ENCODE results near the gene TKT. TPM values are rescaled to one million over a fixed set of nuclear protein-coding genes. Genes with fewer than 3 reads are reported as not detected.
A peak's percentile ranks its signal among the peaks of the same experiment; 100 is the strongest.

Gene TKT
- total RNA-seq, 1 donor from 2014 or later = 154 TPM

DNA sequence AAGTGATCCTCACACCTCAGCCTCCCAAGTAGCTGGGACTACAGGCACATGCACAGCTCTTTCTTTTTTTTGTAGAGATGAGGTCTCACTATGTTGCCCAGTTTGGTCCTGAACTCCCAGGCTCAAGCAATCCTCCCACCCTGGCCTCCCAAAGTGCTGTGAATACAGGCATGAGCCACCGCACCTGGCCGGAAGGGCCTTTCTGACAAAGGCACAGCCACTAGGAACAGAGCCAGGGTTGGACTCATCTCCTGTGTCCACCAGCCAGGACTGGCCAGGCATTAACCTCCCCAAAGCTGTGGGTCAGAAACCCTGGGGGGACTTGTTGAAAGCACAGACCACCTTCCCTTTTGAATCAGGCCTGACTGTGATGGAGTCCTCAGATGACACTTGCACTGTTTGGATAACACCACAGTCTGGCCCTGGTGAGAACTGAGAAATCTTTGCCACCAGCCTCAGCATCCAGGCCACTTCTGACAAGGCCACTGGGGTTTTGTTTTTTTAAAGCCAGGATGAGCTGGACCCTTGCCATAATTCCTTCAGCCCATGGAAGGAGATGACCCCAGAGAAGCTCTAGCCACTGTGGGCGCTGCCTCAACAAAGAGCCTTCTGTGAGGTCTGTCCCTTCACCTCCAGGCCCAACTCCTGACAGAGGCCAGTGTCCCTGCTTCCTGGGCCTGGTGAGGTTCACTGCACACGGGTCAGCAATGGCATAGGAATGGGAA, 4.8 kb downstream of the TKT start:
- Mint-ChIP-seq H3K4me3 (no peak overlapping the region), H3K36me3 (ENCODE audit: low read depth) (peaks cover 3% of the 10 kb centered on the region), H3K4me1 (peaks cover 72% of the 10 kb centered on the region), H3K9me3 (no peaks in the 10 kb centered on the region), H3K27me3 (no peaks in the 10 kb centered on the region), H3K27ac (peak overlapping the region; percentile 57)
- intact Hi-C loops (cut with micrococcal nuclease) = loop anchor here (5.0 kb wide), 1 partner anchor 34 kb away; no protein-coding TSS in a partner anchor
- ATAC-seq (ENCODE audit: low read depth) = no peak
- DNase-seq = no peak
- ChIA-PET POLR2A (no interaction called here), CTCF (interaction anchor here (1.4 kb wide), 1 partner anchor 87 kb away, joined by 3 read pairs; no protein-coding TSS in a partner anchor)
- TF ChIP-seq, protein P1, sequence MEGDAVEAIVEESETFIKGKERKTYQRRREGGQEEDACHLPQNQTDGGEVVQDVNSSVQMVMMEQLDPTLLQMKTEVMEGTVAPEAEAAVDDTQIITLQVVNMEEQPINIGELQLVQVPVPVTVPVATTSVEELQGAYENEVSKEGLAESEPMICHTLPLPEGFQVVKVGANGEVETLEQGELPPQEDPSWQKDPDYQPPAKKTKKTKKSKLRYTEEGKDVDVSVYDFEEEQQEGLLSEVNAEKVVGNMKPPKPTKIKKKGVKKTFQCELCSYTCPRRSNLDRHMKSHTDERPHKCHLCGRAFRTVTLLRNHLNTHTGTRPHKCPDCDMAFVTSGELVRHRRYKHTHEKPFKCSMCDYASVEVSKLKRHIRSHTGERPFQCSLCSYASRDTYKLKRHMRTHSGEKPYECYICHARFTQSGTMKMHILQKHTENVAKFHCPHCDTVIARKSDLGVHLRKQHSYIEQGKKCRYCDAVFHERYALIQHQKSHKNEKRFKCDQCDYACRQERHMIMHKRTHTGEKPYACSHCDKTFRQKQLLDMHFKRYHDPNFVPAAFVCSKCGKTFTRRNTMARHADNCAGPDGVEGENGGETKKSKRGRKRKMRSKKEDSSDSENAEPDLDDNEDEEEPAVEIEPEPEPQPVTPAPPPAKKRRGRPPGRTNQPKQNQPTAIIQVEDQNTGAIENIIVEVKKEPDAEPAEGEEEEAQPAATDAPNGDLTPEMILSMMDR (IDR thresholded peaks at IDR 0.05) = no peak

DNA sequence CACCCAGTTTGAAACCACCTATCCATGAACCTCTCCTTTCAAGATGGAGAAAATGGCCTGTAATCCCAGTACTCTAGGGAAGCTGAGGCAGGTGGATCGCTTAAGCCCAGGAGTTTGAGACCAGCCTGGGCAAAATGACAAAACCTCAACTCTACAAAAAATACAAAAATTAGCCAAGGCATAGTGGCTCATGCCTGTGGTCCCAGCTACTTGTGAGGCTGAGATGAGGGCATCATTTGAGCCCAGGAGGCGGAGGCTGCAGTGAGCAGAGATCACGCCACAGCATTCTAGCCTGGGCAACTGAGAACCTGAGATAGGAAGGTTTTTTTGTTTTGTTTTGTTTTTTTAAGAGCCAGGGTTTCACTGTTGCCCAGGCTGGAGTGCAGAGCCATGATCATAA, 5.4 kb downstream of the TKT start:
- H3K36me3 Mint-ChIP-seq (ENCODE audit: low read depth) = peaks cover 3% of the 10 kb centered on the region
- H3K4me1 Mint-ChIP-seq = peaks cover 71% of the 10 kb centered on the region
- H3K9me3 Mint-ChIP-seq = no peaks in the 10 kb centered on the region
- H3K27ac Mint-ChIP-seq = peak overlapping the region; percentile 77
- DNase-seq (no peak), ATAC-seq (ENCODE audit: low read depth) (no peak)
- no peaks in the 10 kb centered on the region for H3K27me3 Mint-ChIP-seq
- TF ChIP-seq, protein P1 (IDR thresholded peaks at IDR 0.05) = no peak
- H3K4me3 Mint-ChIP-seq = no peak overlapping the region
- CTCF ChIA-PET = interaction anchor here (1.4 kb wide), 1 partner anchor 86 kb away, joined by 3 read pairs; no protein-coding TSS in a partner anchor
- intact Hi-C loops (cut with micrococcal nuclease) = loop anchor here (5.0 kb wide), 1 partner anchor 33 kb away; no protein-coding TSS in a partner anchor
- POLR2A ChIA-PET = no interaction called here

DNA sequence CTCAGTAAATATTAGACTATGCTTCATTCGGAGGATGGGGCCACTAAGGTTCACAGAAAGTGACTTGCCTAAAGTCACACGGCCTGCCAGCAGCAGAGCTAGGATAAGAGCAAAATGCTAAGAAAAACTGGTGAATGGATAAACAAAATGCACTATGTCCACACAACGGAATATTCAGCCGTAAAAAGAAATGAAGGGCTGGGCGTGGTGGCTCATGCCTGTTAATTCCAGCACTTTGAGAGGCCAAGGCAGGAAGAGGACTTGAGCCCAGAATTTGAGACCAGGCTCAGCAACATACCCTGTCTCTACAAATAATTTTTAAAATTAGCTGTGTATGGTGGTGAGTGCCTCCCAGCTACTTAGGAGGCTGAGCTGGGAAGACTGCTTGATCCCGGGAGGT, 7.7 kb downstream of the TKT start:
- intact Hi-C loops (cut with micrococcal nuclease) = no loop called here
- H3K9me3 Mint-ChIP-seq = no peaks in the 10 kb centered on the region
- peaks cover 56% of the 10 kb centered on the region for H3K4me1 Mint-ChIP-seq
- H3K27me3 Mint-ChIP-seq = no peaks in the 10 kb centered on the region
- ChIA-PET CTCF (no interaction called here), POLR2A (no interaction called here)
- H3K36me3 Mint-ChIP-seq (ENCODE audit: low read depth) = peaks cover 3% of the 10 kb centered on the region
- no peak for ATAC-seq (ENCODE audit: low read depth)
- DNase-seq = no peak
- H3K4me3 Mint-ChIP-seq = no peak overlapping the region
- TF ChIP-seq, protein P1 (IDR thresholded peaks at IDR 0.05) = no peak
- H3K27ac Mint-ChIP-seq = no peak overlapping the region

DNA sequence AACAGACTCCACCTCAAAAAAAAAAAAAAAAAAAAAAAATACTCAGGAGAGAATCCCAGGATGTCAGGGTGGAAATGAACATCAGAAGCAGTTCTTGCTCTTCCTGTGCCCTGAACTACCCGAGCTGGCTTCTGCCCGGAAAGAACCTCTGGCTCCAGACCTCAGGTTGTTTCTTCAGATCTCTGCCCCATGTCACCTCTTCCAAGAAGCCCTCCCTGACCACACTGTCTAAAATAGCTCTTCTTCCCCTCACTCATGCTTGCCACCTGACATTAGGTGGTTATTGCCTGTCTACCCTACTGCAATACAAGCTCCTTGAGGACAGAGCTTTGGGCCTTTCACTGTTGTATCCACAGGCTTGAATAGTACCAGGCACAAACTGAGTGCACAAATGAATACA, 8.2 kb downstream of the TKT start:
- H3K36me3 Mint-ChIP-seq (ENCODE audit: low read depth) = peaks cover 3% of the 10 kb centered on the region
- TF ChIP-seq, protein P1 (IDR thresholded peaks at IDR 0.05) = no peak
- ChIA-PET CTCF (interaction anchor here (0.6 kb wide), 1 partner anchor 135 kb away, joined by 4 read pairs; no protein-coding TSS in a partner anchor), POLR2A (no interaction called here)
- H3K27ac Mint-ChIP-seq = no peak overlapping the region
- intact Hi-C loops (cut with micrococcal nuclease) = no loop called here
- DNase-seq (no peak), ATAC-seq (ENCODE audit: low read depth) (no peak)
- peaks cover 50% of the 10 kb centered on the region for H3K4me1 Mint-ChIP-seq
- H3K27me3 Mint-ChIP-seq = no peaks in the 10 kb centered on the region
- no peak overlapping the region for H3K4me3 Mint-ChIP-seq
- no peaks in the 10 kb centered on the region for H3K9me3 Mint-ChIP-seq

DNA sequence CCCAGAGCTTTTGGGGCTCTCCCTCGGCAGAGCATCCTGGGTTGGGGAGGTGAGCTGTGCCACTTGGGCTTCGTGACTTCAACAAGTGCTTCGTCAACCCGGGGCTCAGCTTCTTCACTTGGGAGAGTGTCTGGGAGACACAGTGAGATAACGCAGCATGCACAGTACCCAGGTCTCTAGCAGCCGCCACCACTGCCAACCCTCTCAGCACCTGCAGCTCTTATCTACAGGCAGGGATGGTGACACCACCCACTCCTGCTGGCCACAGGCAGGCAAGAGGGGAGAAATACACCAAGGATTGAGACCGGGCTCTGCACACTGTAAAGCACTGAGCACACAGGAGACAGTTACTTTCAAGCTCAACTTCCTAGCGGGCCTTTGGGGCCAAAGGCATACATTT, 11.6 kb downstream of the TKT start:
- ATAC-seq (ENCODE audit: low read depth) = no peak
- DNase-seq = no peak
- ChIA-PET POLR2A (no interaction called here), CTCF (no interaction called here)
- peaks cover 34% of the 10 kb centered on the region for H3K36me3 Mint-ChIP-seq (ENCODE audit: low read depth)
- no peaks in the 10 kb centered on the region for H3K9me3 Mint-ChIP-seq
- intact Hi-C loops (cut with micrococcal nuclease) = no loop called here
- no peak overlapping the region for H3K27ac Mint-ChIP-seq
- no peaks in the 10 kb centered on the region for H3K27me3 Mint-ChIP-seq
- TF ChIP-seq, protein P1 (IDR thresholded peaks at IDR 0.05) = no peak
- no peak overlapping the region for H3K4me3 Mint-ChIP-seq
- peaks cover 18% of the 10 kb centered on the region for H3K4me1 Mint-ChIP-seq
